Mucosa of gallbladder (tissue), 1 donor: ENCODE results near the gene TAS2R4. TPM values are rescaled to one million over a fixed set of nuclear protein-coding genes. Genes with fewer than 3 reads are reported as not detected.

ENCODE experiments used
- total RNA-seq: library from RNA; stranded (reverse); gene quantifications from one replicate; pipeline ENCODE4 v1.2.1, GENCODE V29; 2021
- donor health status: DM: no; HTN: no; CAD: no.

The TAS2R4 gene
- total RNA-seq, 1 donor from 2014 or later = 1.0 TPM

Other genes with a start within 250 kb of the TAS2R4 start
- 20.7 TPM for gene AGK, start 225.3 kb upstream of the TAS2R4 start, total RNA-seq
- 23.0 TPM for gene DENND11, start 74.5 kb upstream of the TAS2R4 start, total RNA-seq
- gene WEE2, start 68.3 kb upstream of the TAS2R4 start, total RNA-seq = not detected
- gene SSBP1, start 38.3 kb upstream of the TAS2R4 start, total RNA-seq = 67.9 TPM
- 1.5 TPM for gene TAS2R3, start 12.6 kb upstream of the TAS2R4 start, total RNA-seq
- 1.2 TPM for gene TAS2R5, start 13.5 kb downstream of the TAS2R4 start, total RNA-seq
- not detected for gene PRSS37, start 64.8 kb downstream of the TAS2R4 start, total RNA-seq
- gene OR9A4, start 139.7 kb downstream of the TAS2R4 start, total RNA-seq = not detected
- gene CLEC5A, start 170.3 kb downstream of the TAS2R4 start, total RNA-seq = 11.6 TPM
- not detected for gene TAS2R38, start 197.1 kb downstream of the TAS2R4 start, total RNA-seq
- gene MGAM, start 219.2 kb downstream of the TAS2R4 start, total RNA-seq = 0.78 TPM